HEK293T (cell line): ENCODE measurements around the gene TEP1.

ENCODE experiments used
- L3MBTL2 ChIP-seq: fragments of 450-650 bp; conservative IDR thresholded peaks from 2 replicates; pipeline ENCODE4 v1.6.1; 2016; ENCODE audit warnings: mild to moderate bottlenecking
- TARDBP ChIP-seq: fragments of 450-650 bp; IDR thresholded peaks from 2 replicates; pipeline ENCODE4 v1.6.1; 2016
- ZNF384 ChIP-seq: fragments of 450-650 bp; IDR thresholded peaks from 2 replicates; pipeline ENCODE4 v1.6.1; 2016

DNA sequence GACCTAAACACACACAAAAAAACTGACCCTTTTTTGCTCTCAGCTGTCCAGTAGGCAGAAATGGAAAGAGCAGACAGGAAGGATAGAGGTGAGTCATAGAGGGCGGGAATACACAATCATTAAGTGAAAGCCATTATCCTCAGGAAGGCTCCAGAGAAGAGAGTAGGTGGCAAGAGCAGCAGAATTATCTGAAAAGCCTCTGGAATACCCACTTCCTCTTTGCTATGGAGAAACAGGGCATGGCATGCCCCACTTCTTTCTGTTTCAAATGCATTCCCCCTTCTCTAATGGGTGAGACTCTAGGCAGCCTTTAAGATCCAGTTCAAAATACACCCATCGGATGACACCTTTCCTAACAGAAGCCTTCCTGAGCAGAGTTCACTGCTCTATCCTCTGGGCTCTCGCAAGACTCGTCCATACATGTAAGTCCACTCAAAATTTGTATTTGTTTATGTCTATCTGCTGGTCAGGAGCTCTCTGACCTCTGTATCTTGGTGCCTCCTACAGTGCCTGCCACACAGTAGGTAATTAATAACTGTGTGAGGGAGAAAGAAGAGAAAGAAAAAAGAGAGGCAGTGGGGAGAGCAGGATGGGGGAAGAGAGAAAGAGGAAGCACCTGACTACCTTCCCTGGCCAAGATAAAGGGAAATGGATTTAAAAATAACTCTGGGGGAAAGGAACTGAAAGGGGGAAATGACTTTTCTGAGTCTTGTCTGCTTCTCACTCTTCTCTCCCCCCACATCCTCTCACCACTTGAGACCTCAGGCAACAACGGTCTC lies 14.1 kb upstream of the TEP1 start:
- no peak for TF ChIP-seq TARDBP
- no peak for TF ChIP-seq ZNF384
- TF ChIP-seq L3MBTL2 = no peak
